Stimulated activated CD8-positive, alpha-beta memory T cell treated with anti-CD3 and anti-CD28 coated beads, Interleukin-2, amount 100 ng/mL, for 48 hours (primary cell): ENCODE data around the gene TM9SF3.
A peak's percentile ranks its signal among the peaks of the same experiment; 100 is the strongest.

Experiments
- DNase-seq, 2 donors: peaks; one replicate each; pipeline ENCODE4 v3.0.0-alpha.2; 2020; ENCODE audit warnings: low read depth in 2 of 2

The TM9SF3 gene

GRCh38 chr10:96470116-96470743, 116.6 kb downstream of the TM9SF3 start:
- peak; percentile 4 to 11 for DNase-seq

DNA sequence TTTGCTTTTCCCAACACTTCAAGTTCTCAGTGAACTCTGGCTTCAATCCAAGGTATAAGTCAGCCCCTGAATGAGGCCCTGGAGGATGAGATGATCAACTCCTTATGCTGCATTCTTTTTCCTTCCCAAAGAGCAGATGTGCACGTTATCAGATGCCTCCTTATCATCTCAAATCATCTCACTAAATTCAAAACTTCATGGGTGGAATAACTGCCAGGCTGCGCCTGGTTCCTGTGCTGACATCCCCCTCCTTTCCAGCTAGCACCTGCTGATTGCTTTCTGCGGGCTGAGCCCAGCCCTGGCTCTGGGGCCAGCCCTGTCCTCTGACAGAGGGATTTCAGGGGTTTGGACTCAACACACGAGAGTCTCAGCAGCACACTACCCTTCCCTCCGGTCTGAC, 118.0 kb downstream of the TM9SF3 start:
- DNase-seq = no peak
